ENCODE results near the gene ID3. TPM values are rescaled to one million over a fixed set of nuclear protein-coding genes. Genes with fewer than 3 reads are reported as not detected.
A peak's percentile ranks its signal among the peaks of the same experiment; 100 is the strongest.

The ID3 gene
- total and polyA plus RNA-seq, 9 of the 15 experiments (the other 6 are each of a cell fraction or from before 2014, with no cell fraction given), result 6.8 to 59.8 (median 23.5) TPM

DNA sequence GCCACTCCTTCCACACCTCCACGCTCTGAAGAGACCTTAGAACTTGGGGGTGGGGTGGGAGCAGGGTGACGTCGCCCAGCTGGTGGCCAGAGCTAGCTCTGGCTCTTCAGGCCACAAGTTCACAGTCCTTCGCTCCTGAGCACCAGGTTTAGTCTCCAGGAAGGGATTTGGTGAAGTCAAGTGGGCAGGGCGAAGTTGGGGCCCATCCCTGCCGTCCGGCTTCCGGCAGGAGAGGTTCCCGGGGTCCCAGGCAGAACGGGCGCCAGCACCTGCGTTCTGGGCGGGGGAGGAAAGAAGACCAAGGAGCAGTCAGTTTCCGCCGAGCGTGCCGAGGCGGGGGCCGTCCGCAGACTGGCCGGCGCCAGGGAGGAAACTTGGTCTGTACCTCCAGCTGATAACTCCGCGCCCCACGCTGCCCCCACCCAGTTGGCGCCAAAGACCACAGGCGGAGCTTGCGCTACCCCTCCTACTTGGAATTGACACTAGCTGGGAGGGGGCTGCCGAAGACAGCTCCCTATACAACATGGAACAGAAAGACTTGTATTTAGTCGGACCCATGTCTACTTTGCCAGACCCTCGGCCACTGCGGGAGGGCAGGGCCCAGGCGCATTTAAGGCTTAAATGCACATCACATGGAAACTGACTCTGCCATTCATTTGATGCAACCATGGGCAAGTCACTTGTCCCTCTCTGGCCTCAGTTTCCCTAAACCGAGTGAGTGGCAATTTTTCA, 995 bp downstream of the ID3 start (continued):
- no peak for TF ChIP-seq ZNF174 (CRISPR knock-in tag; IDR thresholded peaks at IDR 0.05)
- TF ChIP-seq MYC (IDR thresholded peaks at IDR 0.05; ENCODE audit: low read depth, low read length), result peak; percentile 57
- peak; percentile 78; the same call in 1 of the 2 replicates for TF ChIP-seq MYC (CRISPR knock-in tag; IDR thresholded peaks at IDR 0.05; ENCODE audit: borderline replicate concordance, low read depth)
- peak; percentile 69 for TF ChIP-seq TOE1 (IDR thresholded peaks at IDR 0.05; ENCODE audit: borderline replicate concordance)
- TF ChIP-seq TOE1 (CRISPR knock-in tag; IDR thresholded peaks at IDR 0.05; ENCODE audit: borderline replicate concordance, low read depth), result no peak
- TF ChIP-seq RBFOX2 (IDR thresholded peaks at IDR 0.05; ENCODE audit: low read depth, low read length), result peak; percentile 85
- TF ChIP-seq RAD21 (CRISPR knock-in tag; conservative IDR thresholded peaks at IDR 0.05 in 1 of 2, IDR thresholded peaks at IDR 0.05 in 1 of 2), result 0 out of 4 replicates have a peak, but pooled peaks of 1 of the 2 experiments have one; percentile 3
- TF ChIP-seq, protein P1, sequence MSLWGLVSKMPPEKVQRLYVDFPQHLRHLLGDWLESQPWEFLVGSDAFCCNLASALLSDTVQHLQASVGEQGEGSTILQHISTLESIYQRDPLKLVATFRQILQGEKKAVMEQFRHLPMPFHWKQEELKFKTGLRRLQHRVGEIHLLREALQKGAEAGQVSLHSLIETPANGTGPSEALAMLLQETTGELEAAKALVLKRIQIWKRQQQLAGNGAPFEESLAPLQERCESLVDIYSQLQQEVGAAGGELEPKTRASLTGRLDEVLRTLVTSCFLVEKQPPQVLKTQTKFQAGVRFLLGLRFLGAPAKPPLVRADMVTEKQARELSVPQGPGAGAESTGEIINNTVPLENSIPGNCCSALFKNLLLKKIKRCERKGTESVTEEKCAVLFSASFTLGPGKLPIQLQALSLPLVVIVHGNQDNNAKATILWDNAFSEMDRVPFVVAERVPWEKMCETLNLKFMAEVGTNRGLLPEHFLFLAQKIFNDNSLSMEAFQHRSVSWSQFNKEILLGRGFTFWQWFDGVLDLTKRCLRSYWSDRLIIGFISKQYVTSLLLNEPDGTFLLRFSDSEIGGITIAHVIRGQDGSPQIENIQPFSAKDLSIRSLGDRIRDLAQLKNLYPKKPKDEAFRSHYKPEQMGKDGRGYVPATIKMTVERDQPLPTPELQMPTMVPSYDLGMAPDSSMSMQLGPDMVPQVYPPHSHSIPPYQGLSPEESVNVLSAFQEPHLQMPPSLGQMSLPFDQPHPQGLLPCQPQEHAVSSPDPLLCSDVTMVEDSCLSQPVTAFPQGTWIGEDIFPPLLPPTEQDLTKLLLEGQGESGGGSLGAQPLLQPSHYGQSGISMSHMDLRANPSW (CRISPR knock-in tag; IDR thresholded peaks at IDR 0.05), result peak; percentile 69; the same call in 1 of the 2 replicates
- TF ChIP-seq RUNX1 (IDR thresholded peaks at IDR 0.05; ENCODE audit: low read depth), result no peak; the same call in 1 of the 2 replicates
- TF ChIP-seq, protein P2, sequence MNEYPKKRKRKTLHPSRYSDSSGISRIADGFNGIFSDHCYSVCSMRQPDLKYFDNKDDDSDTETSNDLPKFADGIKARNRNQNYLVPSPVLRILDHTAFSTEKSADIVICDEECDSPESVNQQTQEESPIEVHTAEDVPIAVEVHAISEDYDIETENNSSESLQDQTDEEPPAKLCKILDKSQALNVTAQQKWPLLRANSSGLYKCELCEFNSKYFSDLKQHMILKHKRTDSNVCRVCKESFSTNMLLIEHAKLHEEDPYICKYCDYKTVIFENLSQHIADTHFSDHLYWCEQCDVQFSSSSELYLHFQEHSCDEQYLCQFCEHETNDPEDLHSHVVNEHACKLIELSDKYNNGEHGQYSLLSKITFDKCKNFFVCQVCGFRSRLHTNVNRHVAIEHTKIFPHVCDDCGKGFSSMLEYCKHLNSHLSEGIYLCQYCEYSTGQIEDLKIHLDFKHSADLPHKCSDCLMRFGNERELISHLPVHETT (CRISPR knock-in tag; conservative IDR thresholded peaks at IDR 0.05 in 1 of 2, IDR thresholded peaks at IDR 0.05 in 1 of 2), result no peak
- no peak for TF ChIP-seq PHB2 (IDR thresholded peaks at IDR 0.05; ENCODE audit: low read depth)
- TF ChIP-seq, protein P3, sequence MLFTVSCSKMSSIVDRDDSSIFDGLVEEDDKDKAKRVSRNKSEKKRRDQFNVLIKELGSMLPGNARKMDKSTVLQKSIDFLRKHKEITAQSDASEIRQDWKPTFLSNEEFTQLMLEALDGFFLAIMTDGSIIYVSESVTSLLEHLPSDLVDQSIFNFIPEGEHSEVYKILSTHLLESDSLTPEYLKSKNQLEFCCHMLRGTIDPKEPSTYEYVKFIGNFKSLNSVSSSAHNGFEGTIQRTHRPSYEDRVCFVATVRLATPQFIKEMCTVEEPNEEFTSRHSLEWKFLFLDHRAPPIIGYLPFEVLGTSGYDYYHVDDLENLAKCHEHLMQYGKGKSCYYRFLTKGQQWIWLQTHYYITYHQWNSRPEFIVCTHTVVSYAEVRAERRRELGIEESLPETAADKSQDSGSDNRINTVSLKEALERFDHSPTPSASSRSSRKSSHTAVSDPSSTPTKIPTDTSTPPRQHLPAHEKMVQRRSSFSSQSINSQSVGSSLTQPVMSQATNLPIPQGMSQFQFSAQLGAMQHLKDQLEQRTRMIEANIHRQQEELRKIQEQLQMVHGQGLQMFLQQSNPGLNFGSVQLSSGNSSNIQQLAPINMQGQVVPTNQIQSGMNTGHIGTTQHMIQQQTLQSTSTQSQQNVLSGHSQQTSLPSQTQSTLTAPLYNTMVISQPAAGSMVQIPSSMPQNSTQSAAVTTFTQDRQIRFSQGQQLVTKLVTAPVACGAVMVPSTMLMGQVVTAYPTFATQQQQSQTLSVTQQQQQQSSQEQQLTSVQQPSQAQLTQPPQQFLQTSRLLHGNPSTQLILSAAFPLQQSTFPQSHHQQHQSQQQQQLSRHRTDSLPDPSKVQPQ (CRISPR knock-in tag; IDR thresholded peaks at IDR 0.05; ENCODE audit: borderline replicate concordance), result no peak
- TF ChIP-seq HIVEP1 (CRISPR knock-in tag; IDR thresholded peaks at IDR 0.05), result no peak
- no peak for TF ChIP-seq PATZ1 (CRISPR knock-in tag; IDR thresholded peaks at IDR 0.05; ENCODE audit: borderline replicate concordance)
- TF ChIP-seq MBD1 (CRISPR knock-in tag; IDR thresholded peaks at IDR 0.05), result no peak
